RWPE2 (cell line): Measurements from ENCODE around the gene HHAT.

ENCODE experiments used
- ATAC-seq: fragments of 200-7000 bp; cut with Tn5 transposase; 3 replicates; pipeline ENCODE4 v1.9.1; 2021; ENCODE audit warnings: low read depth
- DNase-seq: peaks from one replicate; pipeline ENCODE4 v3.0.0-alpha.2; 2020; ENCODE audit warnings: low spot score
- H3K27ac ChIP-seq: fragments of 450-650 bp; 2 replicates; pipeline ENCODE4 v1.5.1; 2017; ENCODE audit warnings: mild to moderate bottlenecking; ENCODE audit not compliant: poor library complexity, severe bottlenecking
- H3K27me3 ChIP-seq: fragments of 250-450 bp; sonication (Bioruptor Pico); 2 replicates; pipeline ENCODE4 v1.5.1; 2021; ENCODE audit warnings: mild to moderate bottlenecking, moderate library complexity; ENCODE audit not compliant: insufficient read depth, poor library complexity, severe bottlenecking
- H3K36me3 ChIP-seq: fragments of 250-450 bp; sonication (Bioruptor Pico); 2 replicates; pipeline ENCODE4 v1.5.1; 2020; ENCODE audit warnings: low read depth, mild to moderate bottlenecking, moderate library complexity
- H3K4me1 ChIP-seq: fragments of 250-450 bp; sonication (Bioruptor Pico); 2 replicates; pipeline ENCODE4 v1.5.1; 2021; ENCODE audit warnings: mild to moderate bottlenecking, moderate library complexity; ENCODE audit not compliant: insufficient read depth, poor library complexity, severe bottlenecking
- H3K4me3 ChIP-seq: fragments of 250-450 bp; sonication (Bioruptor Pico); 2 replicates; pipeline ENCODE4 v1.5.1; 2021; ENCODE audit warnings: mild to moderate bottlenecking, moderate library complexity; ENCODE audit not compliant: severe bottlenecking
- H3K9me3 ChIP-seq: fragments of 250-450 bp; sonication (Bioruptor Pico); 2 replicates; pipeline ENCODE4 v1.5.1; 2021; ENCODE audit warnings: mild to moderate bottlenecking, moderate library complexity; ENCODE audit not compliant: severe bottlenecking
- CTCF ChIP-seq: fragments of 450-650 bp; IDR thresholded peaks from one replicate; pipeline ENCODE4 v1.5.1; 2017; ENCODE audit warnings: mild to moderate bottlenecking, moderate library complexity; ENCODE audit not compliant: poor library complexity, severe bottlenecking

HHAT gene

GRCh38 chr1:210621712-210622111, 293.0 kb downstream of the HHAT start:
- no peak for TF ChIP-seq CTCF

GRCh38 chr1:210624722-210625121, 296.0 kb downstream of the HHAT start:
- no peak for ATAC-seq
- DNase-seq = no peak
- Histone ChIP-seq H3K4me3 (no peak overlapping the region), H3K27me3 (no peaks in the 10 kb centered on the region), H3K27ac (no peak overlapping the region), H3K9me3 (no peaks in the 10 kb centered on the region), H3K4me1 (no peaks in the 10 kb centered on the region), H3K36me3 (no peaks in the 10 kb centered on the region)
- TF ChIP-seq CTCF = no peak

More at GRCh38 chr1:210621712-210622111, 293.0 kb downstream of the HHAT start:
- no peak overlapping the region for H3K27ac ChIP-seq
- no peak overlapping the region for H3K4me3 ChIP-seq
- DNase-seq = no peak
- H3K27me3 ChIP-seq = no peaks in the 10 kb centered on the region
- no peaks in the 10 kb centered on the region for H3K4me1 ChIP-seq
- H3K36me3 ChIP-seq = no peaks in the 10 kb centered on the region
- no peaks in the 10 kb centered on the region for H3K9me3 ChIP-seq
- no peak for ATAC-seq

- TF ChIP-seq CTCF = no peak
- Histone ChIP-seq H3K36me3 (no peaks in the 10 kb centered on the region), H3K4me3 (no peak overlapping the region), H3K27me3 (no peaks in the 10 kb centered on the region), H3K9me3 (no peaks in the 10 kb centered on the region), H3K4me1 (no peaks in the 10 kb centered on the region), H3K27ac (no peak overlapping the region)
- ATAC-seq = no peak
- DNase-seq = no peak
Measured at GRCh38 chr1:210625715-210626114, 297.0 kb downstream of the HHAT start.

- H3K4me1 ChIP-seq = no peaks in the 10 kb centered on the region
- H3K27me3 ChIP-seq = no peaks in the 10 kb centered on the region
- no peak for TF ChIP-seq CTCF
- no peaks in the 10 kb centered on the region for H3K36me3 ChIP-seq
- DNase-seq (no peak), ATAC-seq (no peak)
- H3K27ac ChIP-seq = no peak overlapping the region
- H3K4me3 ChIP-seq = no peak overlapping the region
- no peaks in the 10 kb centered on the region for H3K9me3 ChIP-seq
Measured at GRCh38 chr1:210626341-210626740, 297.6 kb downstream of the HHAT start.

- Histone ChIP-seq H3K4me3 (no peak overlapping the region), H3K36me3 (no peaks in the 10 kb centered on the region), H3K4me1 (no peaks in the 10 kb centered on the region), H3K27me3 (no peaks in the 10 kb centered on the region), H3K9me3 (no peaks in the 10 kb centered on the region), H3K27ac (no peak overlapping the region)
- no peak for ATAC-seq
- DNase-seq = no peak
- no peak for TF ChIP-seq CTCF
Measured at GRCh38 chr1:210627755-210628154, 299.1 kb downstream of the HHAT start.
